Measurements from ENCODE around the gene SEMA3A. TPM values are rescaled to one million over a fixed set of nuclear protein-coding genes. Genes with fewer than 3 reads are reported as not detected.

Gene SEMA3A
- polyA plus RNA-seq, 1 donor from 2014 or later, result 22.8 TPM

- no peak overlapping the region for H2AFZ ChIP-seq (ENCODE audit: low read depth, low read length)
- H3K4me3 ChIP-seq (ENCODE audit: low read length), result no peak overlapping the region
- no peaks in the 10 kb centered on the region for H4K20me1 ChIP-seq (ENCODE audit: insufficient read depth)
- no peaks in the 10 kb centered on the region for H3K27me3 ChIP-seq (ENCODE audit: insufficient read depth, low read depth, low read length)
- no peaks in the 10 kb centered on the region for H3F3A ChIP-seq (ENCODE audit: insufficient read depth, low read length, poor library complexity, severe bottlenecking)
- no peaks in the 10 kb centered on the region for H3K9me2 ChIP-seq (ENCODE audit: insufficient read depth, low read length)
- H3K36me3 ChIP-seq (ENCODE audit: insufficient read depth, low read length), result no peaks in the 10 kb centered on the region
- no peak overlapping the region for H3K4me2 ChIP-seq (ENCODE audit: low read length)
- H3K27ac ChIP-seq (ENCODE audit: low read length), result no peak overlapping the region
- no peaks in the 10 kb centered on the region for H3K79me2 ChIP-seq (replicated peaks; ENCODE audit: insufficient read depth, low read length)
- TF ChIP-seq POLR2AphosphoS5 (IDR thresholded peaks at IDR 0.05), result no peak
- TF ChIP-seq RAD21 (conservative IDR thresholded peaks at IDR 0.05), result no peak
- TF ChIP-seq, protein P1, sequence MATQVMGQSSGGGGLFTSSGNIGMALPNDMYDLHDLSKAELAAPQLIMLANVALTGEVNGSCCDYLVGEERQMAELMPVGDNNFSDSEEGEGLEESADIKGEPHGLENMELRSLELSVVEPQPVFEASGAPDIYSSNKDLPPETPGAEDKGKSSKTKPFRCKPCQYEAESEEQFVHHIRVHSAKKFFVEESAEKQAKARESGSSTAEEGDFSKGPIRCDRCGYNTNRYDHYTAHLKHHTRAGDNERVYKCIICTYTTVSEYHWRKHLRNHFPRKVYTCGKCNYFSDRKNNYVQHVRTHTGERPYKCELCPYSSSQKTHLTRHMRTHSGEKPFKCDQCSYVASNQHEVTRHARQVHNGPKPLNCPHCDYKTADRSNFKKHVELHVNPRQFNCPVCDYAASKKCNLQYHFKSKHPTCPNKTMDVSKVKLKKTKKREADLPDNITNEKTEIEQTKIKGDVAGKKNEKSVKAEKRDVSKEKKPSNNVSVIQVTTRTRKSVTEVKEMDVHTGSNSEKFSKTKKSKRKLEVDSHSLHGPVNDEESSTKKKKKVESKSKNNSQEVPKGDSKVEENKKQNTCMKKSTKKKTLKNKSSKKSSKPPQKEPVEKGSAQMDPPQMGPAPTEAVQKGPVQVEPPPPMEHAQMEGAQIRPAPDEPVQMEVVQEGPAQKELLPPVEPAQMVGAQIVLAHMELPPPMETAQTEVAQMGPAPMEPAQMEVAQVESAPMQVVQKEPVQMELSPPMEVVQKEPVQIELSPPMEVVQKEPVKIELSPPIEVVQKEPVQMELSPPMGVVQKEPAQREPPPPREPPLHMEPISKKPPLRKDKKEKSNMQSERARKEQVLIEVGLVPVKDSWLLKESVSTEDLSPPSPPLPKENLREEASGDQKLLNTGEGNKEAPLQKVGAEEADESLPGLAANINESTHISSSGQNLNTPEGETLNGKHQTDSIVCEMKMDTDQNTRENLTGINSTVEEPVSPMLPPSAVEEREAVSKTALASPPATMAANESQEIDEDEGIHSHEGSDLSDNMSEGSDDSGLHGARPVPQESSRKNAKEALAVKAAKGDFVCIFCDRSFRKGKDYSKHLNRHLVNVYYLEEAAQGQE (IDR thresholded peaks at IDR 0.05; ENCODE audit: borderline replicate concordance), result no peak
- TF ChIP-seq TAF1 (IDR thresholded peaks at IDR 0.05; ENCODE audit: low read depth), result no peak
- TF ChIP-seq MXI1 (conservative IDR thresholded peaks at IDR 0.05; ENCODE audit: poor library complexity, severe bottlenecking), result no peak
- TF ChIP-seq EZH2 (IDR thresholded peaks at IDR 0.05; ENCODE audit: borderline replicate concordance, insufficient read depth, low read length, poor library complexity, severe bottlenecking), result no peak
- no peak for TF ChIP-seq SMC3 (conservative IDR thresholded peaks at IDR 0.05; ENCODE audit: poor library complexity)
- no peak for TF ChIP-seq CTCF (IDR thresholded peaks at IDR 0.05; ENCODE audit: poor library complexity, severe bottlenecking)
- no peak for TF ChIP-seq EP300 (conservative IDR thresholded peaks at IDR 0.05; ENCODE audit: poor library complexity, severe bottlenecking)
- no peak overlapping the region for H3K9ac ChIP-seq (ENCODE audit: low read length)
- H3K9me3 ChIP-seq (ENCODE audit: low read length), result no peaks in the 10 kb centered on the region
Observed at GRCh38 chr7:84027678-84028077, 166.9 kb downstream of the SEMA3A start.

GRCh38 chr7:84025332-84025927 is 169.2 kb downstream of the SEMA3A start:
- Histone ChIP-seq H3K9me2 (ENCODE audit: insufficient read depth, low read length) (no peaks in the 10 kb centered on the region), H4K20me1 (ENCODE audit: insufficient read depth) (no peaks in the 10 kb centered on the region), H3K79me2 (replicated peaks; ENCODE audit: insufficient read depth, low read length) (no peaks in the 10 kb centered on the region), H3K4me3 (ENCODE audit: low read length) (no peak overlapping the region), H2AFZ (ENCODE audit: low read depth, low read length) (no peak overlapping the region), H3K27me3 (ENCODE audit: insufficient read depth, low read depth, low read length) (no peaks in the 10 kb centered on the region), H3K9me3 (ENCODE audit: low read length) (no peaks in the 10 kb centered on the region), H3K36me3 (ENCODE audit: insufficient read depth, low read length) (no peaks in the 10 kb centered on the region), H3K27ac (ENCODE audit: low read length) (no peak overlapping the region), H3K4me2 (ENCODE audit: low read length) (no peak overlapping the region), H3K9ac (ENCODE audit: low read length) (no peak overlapping the region), H3F3A (ENCODE audit: insufficient read depth, low read length, poor library complexity, severe bottlenecking) (no peaks in the 10 kb centered on the region)
- TF ChIP-seq SMC3 (conservative IDR thresholded peaks at IDR 0.05; ENCODE audit: poor library complexity) (no peak), RAD21 (conservative IDR thresholded peaks at IDR 0.05) (no peak), CTCF (IDR thresholded peaks at IDR 0.05; ENCODE audit: poor library complexity, severe bottlenecking) (no peak), POLR2AphosphoS5 (IDR thresholded peaks at IDR 0.05) (no peak)

All from neural cell (in vitro differentiated cells).